Mesenchymal stem cell (in vitro differentiated cells and primary cell): Measurements from ENCODE around the gene FAF1.

Experiments
- DNase-seq: peaks from one replicate; pipeline ENCODE4 v3.0.0-alpha.2; 2013
- H2AFZ ChIP-seq: one replicate; pipeline ENCODE4 v1.6.1; 2013; ENCODE audit warnings: low read depth, mild to moderate bottlenecking, control low read depth, inconsistent platforms, low read length, moderate library complexity
- H2AK5ac ChIP-seq: 2 replicates; pipeline ENCODE4 v1.6.1; 2013; ENCODE audit warnings: low read length, moderate library complexity, mild to moderate bottlenecking, inconsistent platforms; ENCODE audit not compliant: severe bottlenecking
- H2BK120ac ChIP-seq: one replicate; pipeline ENCODE4 v1.6.1; 2013; ENCODE audit warnings: low read depth, mild to moderate bottlenecking, inconsistent platforms, low read length, moderate library complexity
- H2BK12ac ChIP-seq, 2 experiments: one replicate each; pipeline ENCODE4 v1.6.1; 2013; ENCODE audit warnings: inconsistent platforms in 2 of 2, low read length in 2 of 2, mild to moderate bottlenecking in 2 of 2, moderate library complexity in 2 of 2, control low read depth in 1 of 2
- H2BK15ac ChIP-seq: one replicate; pipeline ENCODE4 v1.6.1; 2013; ENCODE audit warnings: mild to moderate bottlenecking, low read depth, inconsistent platforms; ENCODE audit not compliant: poor library complexity, severe bottlenecking
- H2BK5ac ChIP-seq: 2 replicates; pipeline ENCODE4 v1.6.1; 2013; ENCODE audit warnings: low read depth, mild to moderate bottlenecking, low read length, control low read depth, inconsistent platforms; ENCODE audit not compliant: poor library complexity, severe bottlenecking
- H3K14ac ChIP-seq, 2 experiments: one replicate each; pipeline ENCODE4 v1.6.1; 2013; ENCODE audit warnings: inconsistent platforms in 2 of 2, low read length in 2 of 2, control low read depth in 1 of 2, mild to moderate bottlenecking in 1 of 2, moderate library complexity in 1 of 2
- H3K18ac ChIP-seq, 2 experiments: one replicate each; pipeline ENCODE4 v1.6.1; 2013; ENCODE audit warnings: inconsistent platforms in 2 of 2, low read length in 2 of 2, control low read depth in 1 of 2, low read depth in 1 of 2, mild to moderate bottlenecking in 1 of 2
- H3K23ac ChIP-seq, 2 experiments: one replicate each; pipeline ENCODE4 v1.6.1; 2013; ENCODE audit warnings: inconsistent platforms in 2 of 2, low read length in 2 of 2, mild to moderate bottlenecking in 2 of 2, moderate library complexity in 2 of 2, control low read depth in 1 of 2
- H3K27ac ChIP-seq: 2 replicates; pipeline ENCODE4 v1.5.1; 2013; ENCODE audit warnings: mild to moderate bottlenecking, moderate library complexity, low read length, control low read depth, inconsistent platforms; ENCODE audit not compliant: poor library complexity, severe bottlenecking
- H3K27me3 ChIP-seq, 2 experiments: 2 replicates each; pipeline versions ENCODE4 v1.6.1 to v1.7.0; 2013; ENCODE audit warnings: low read length in 2 of 2, mild to moderate bottlenecking in 2 of 2, moderate library complexity in 2 of 2, control low read depth in 1 of 2, inconsistent platforms in 1 of 2; ENCODE audit not compliant: control insufficient read depth in 1 of 2, insufficient read depth in 1 of 2
- H3K36me3 ChIP-seq, 2 experiments: 2 replicates each; pipeline versions ENCODE4 v1.6.1 to v1.7.0; 2013; ENCODE audit warnings: low read length in 2 of 2, control low read depth in 1 of 2, inconsistent platforms in 1 of 2, low read depth in 1 of 2, mild to moderate bottlenecking in 1 of 2; ENCODE audit not compliant: insufficient read depth in 2 of 2, control insufficient read depth in 1 of 2
- H3K4ac ChIP-seq, 2 experiments: one replicate each; pipeline ENCODE4 v1.6.1; 2013; ENCODE audit warnings: inconsistent platforms in 2 of 2, low read length in 2 of 2, mild to moderate bottlenecking in 2 of 2, moderate library complexity in 2 of 2, control low read depth in 1 of 2, low read depth in 1 of 2
- H3K4me1 ChIP-seq: 2 replicates; pipeline ENCODE4 v1.6.1; 2013; ENCODE audit warnings: low read depth, low read length, control low read depth; ENCODE audit not compliant: control insufficient read depth, insufficient read depth
- H3K4me2 ChIP-seq: 2 replicates; pipeline ENCODE4 v1.6.1; 2013; ENCODE audit warnings: low read length, mild to moderate bottlenecking, inconsistent platforms; ENCODE audit not compliant: poor library complexity, severe bottlenecking
- H3K4me3 ChIP-seq, 2 experiments: 2 replicates each; pipeline versions ENCODE4 v1.5.1 to v1.7.0; 2013; ENCODE audit warnings: low read length in 2 of 2, mild to moderate bottlenecking in 2 of 2, control low read depth in 1 of 2, low read depth in 1 of 2; ENCODE audit not compliant: insufficient read depth in 1 of 2
- H3K79me1 ChIP-seq: replicated peaks from 2 replicates; pipeline ENCODE4 v1.6.1; 2013; ENCODE audit warnings: mild to moderate bottlenecking, control low read depth, low read length, inconsistent platforms; ENCODE audit not compliant: poor library complexity, severe bottlenecking
- H3K9ac ChIP-seq: 2 replicates; pipeline ENCODE4 v1.7.0; 2013; ENCODE audit warnings: mild to moderate bottlenecking, low read length, moderate library complexity
- H3K9me3 ChIP-seq: 2 replicates; pipeline ENCODE4 v1.7.0; 2013; ENCODE audit warnings: mild to moderate bottlenecking, low read length; ENCODE audit not compliant: control insufficient read depth
- H4K8ac ChIP-seq: one replicate; pipeline ENCODE4 v1.6.1; 2013; ENCODE audit warnings: inconsistent platforms, mild to moderate bottlenecking, low read length, moderate library complexity
- H4K91ac ChIP-seq: one replicate; pipeline ENCODE4 v1.6.1; 2013; ENCODE audit warnings: mild to moderate bottlenecking, low read length, inconsistent platforms
- WGBS: methylation state at CpG from one replicate; pipeline ENCODE4 v1.1.7; 2013; ENCODE audit warnings: mixed read lengths; 5-methylcytosine and 5-hydroxymethylcytosine counted together

Gene FAF1

GRCh38 chr1:50973875-50974617 lies 14.0 kb upstream of the FAF1 start:
- Histone ChIP-seq H3K4me2 (no peak overlapping the region), H3K23ac (no peak overlapping the region), H3K14ac (no peak overlapping the region), H3K4me3 (no peak overlapping the region), H3K79me1 (peaks cover 3% of the 10 kb centered on the region), H3K4me1 (peaks cover 12% of the 10 kb centered on the region), H3K4ac (no peak overlapping the region), H4K8ac (peak overlapping the region; percentile 53), H3K27me3 (peaks cover 0 to 15% of the 10 kb centered on the region in 2 experiments), H4K91ac (no peak overlapping the region), H2BK120ac (no peak overlapping the region), H3K27ac (no peak overlapping the region), H2BK5ac (no peak overlapping the region), H3K18ac (no peak overlapping the region), H2BK15ac (no peak overlapping the region), H3K36me3 (no peaks in the 10 kb centered on the region), H2AFZ (no peak overlapping the region), H2AK5ac (no peak overlapping the region), H3K9ac (peak overlapping the region; percentile 89), H2BK12ac (no peak overlapping the region), H3K9me3 (no peaks in the 10 kb centered on the region)
- DNase-seq, result peak; percentile 33
- WGBS, result 31% methylated on average over 10 of the region's 13 CpGs

GRCh38 chr1:50973255-50973654 lies 13.2 kb upstream of the FAF1 start:
- H3K4me1 ChIP-seq, result peaks cover 10% of the 10 kb centered on the region
- H3K4ac ChIP-seq, result no peak overlapping the region
- DNase-seq, result no peak
- no peak overlapping the region for H2BK5ac ChIP-seq
- H3K9me3 ChIP-seq, result no peaks in the 10 kb centered on the region
- H2BK120ac ChIP-seq, result no peak overlapping the region
- peaks cover 0 to 8% of the 10 kb centered on the region in 2 experiments for H3K27me3 ChIP-seq
- H2BK12ac ChIP-seq, result no peak overlapping the region
- H3K79me1 ChIP-seq, result peaks cover 3% of the 10 kb centered on the region
- H3K36me3 ChIP-seq, result no peaks in the 10 kb centered on the region
- H3K4me2 ChIP-seq, result no peak overlapping the region
- H4K8ac ChIP-seq, result no peak overlapping the region
- H2AK5ac ChIP-seq, result no peak overlapping the region
- H3K18ac ChIP-seq, result no peak overlapping the region
- H3K4me3 ChIP-seq, result peak overlapping the region in 1 of 2 experiments; percentile 92
- H4K91ac ChIP-seq, result no peak overlapping the region
- H2AFZ ChIP-seq, result no peak overlapping the region
- no peak overlapping the region for H3K23ac ChIP-seq
- WGBS, result 70% methylated on average over 1 of the region's 1 CpG
- H3K27ac ChIP-seq, result no peak overlapping the region
- H3K9ac ChIP-seq, result peak overlapping the region; percentile 89
- no peak overlapping the region for H3K14ac ChIP-seq
- H2BK15ac ChIP-seq, result no peak overlapping the region

- H3K36me3 ChIP-seq, result no peaks in the 10 kb centered on the region
- H2BK120ac ChIP-seq, result no peak overlapping the region
- no peak overlapping the region for H3K4me2 ChIP-seq
- DNase-seq, result no peak
- H3K27me3 ChIP-seq, result peaks cover 0 to 8% of the 10 kb centered on the region in 2 experiments
- H3K14ac ChIP-seq, result no peak overlapping the region
- WGBS, result no CpG with 5 or more reads among the region's 1 CpG
- H2BK15ac ChIP-seq, result no peak overlapping the region
- no peak overlapping the region for H4K91ac ChIP-seq
- H3K4ac ChIP-seq, result no peak overlapping the region
- H2BK12ac ChIP-seq, result no peak overlapping the region
- peak overlapping the region in 1 of 2 experiments; percentile 92 for H3K4me3 ChIP-seq
- H3K18ac ChIP-seq, result no peak overlapping the region
- no peak overlapping the region for H3K27ac ChIP-seq
- H3K9me3 ChIP-seq, result no peaks in the 10 kb centered on the region
- no peak overlapping the region for H3K23ac ChIP-seq
- peaks cover 3% of the 10 kb centered on the region for H3K79me1 ChIP-seq
- no peak overlapping the region for H2AFZ ChIP-seq
- no peak overlapping the region for H2BK5ac ChIP-seq
- no peak overlapping the region for H2AK5ac ChIP-seq
- H4K8ac ChIP-seq, result no peak overlapping the region
- peaks cover 9% of the 10 kb centered on the region for H3K4me1 ChIP-seq
- H3K9ac ChIP-seq, result peak overlapping the region; percentile 89
Measured at GRCh38 chr1:50972766-50973165, 12.7 kb upstream of the FAF1 start.

- Histone ChIP-seq H3K27ac (no peak overlapping the region), H3K4ac (no peak overlapping the region), H3K18ac (no peak overlapping the region), H2AFZ (no peak overlapping the region), H3K27me3 (peaks cover 0 to 4% of the 10 kb centered on the region in 2 experiments), H2BK5ac (no peak overlapping the region), H2BK120ac (no peak overlapping the region), H3K4me3 (peak overlapping the region in 1 of 2 experiments; percentile 92), H3K14ac (no peak overlapping the region), H2AK5ac (no peak overlapping the region), H3K9me3 (no peaks in the 10 kb centered on the region), H3K4me2 (no peak overlapping the region), H2BK12ac (no peak overlapping the region), H2BK15ac (no peak overlapping the region), H3K9ac (peak overlapping the region; percentile 89), H3K23ac (no peak overlapping the region), H3K4me1 (peaks cover 4% of the 10 kb centered on the region), H4K8ac (no peak overlapping the region), H3K79me1 (peaks cover 3% of the 10 kb centered on the region), H4K91ac (no peak overlapping the region), H3K36me3 (no peaks in the 10 kb centered on the region)
- 100% methylated on average over 2 of the region's 6 CpGs for WGBS
- no peak for DNase-seq
Measured at GRCh38 chr1:50971748-50972305, 11.8 kb upstream of the FAF1 start.
